ENCODE measurements around the gene MCM10. TPM values are rescaled to one million over a fixed set of nuclear protein-coding genes. Genes with fewer than 3 reads are reported as not detected.

MCM10 gene
- total RNA-seq, 1 donor from 2014 or later, result 44.5 TPM

- H3K4me1 ChIP-seq, result no peaks in the 10 kb centered on the region
- Mint-ChIP-seq H3K4me3 (no peak overlapping the region), H3K4me1 (no peaks in the 10 kb centered on the region), H3K27me3 (ENCODE audit: insufficient read depth, low read depth) (peaks cover 3% of the 10 kb centered on the region), H3K36me3 (peaks cover 45% of the 10 kb centered on the region), H3K27ac (no peak overlapping the region), H3K9me3 (no peaks in the 10 kb centered on the region)
- H3F3A ChIP-seq (ENCODE audit: low read depth), result no peaks in the 10 kb centered on the region
- H3K4me2 ChIP-seq, result no peak overlapping the region
- no peaks in the 10 kb centered on the region for H4K20me1 ChIP-seq (ENCODE audit: low read depth)
- no peak overlapping the region for H3K4me3 ChIP-seq
- no peak overlapping the region for H2AFZ ChIP-seq (replicated peaks)
- peaks cover 24% of the 10 kb centered on the region for H3K36me3 ChIP-seq
- no peak overlapping the region for H3K9ac ChIP-seq
- no peaks in the 10 kb centered on the region for H3K79me2 ChIP-seq (ENCODE audit: low read depth)
- no peaks in the 10 kb centered on the region for H3K27me3 ChIP-seq
- H3K27ac ChIP-seq, result no peak overlapping the region
- TF ChIP-seq CTCF (IDR thresholded peaks at IDR 0.05) (no peak), EZH2phosphoT487 (IDR thresholded peaks at IDR 0.05) (no peak), EZH2 (IDR thresholded peaks at IDR 0.05) (no peak)
- no peak for DNase-seq (ENCODE audit: low spot score)
- no peaks in the 10 kb centered on the region for H3K9me3 ChIP-seq (ENCODE audit: low read depth)
Observed at GRCh38 chr10:13189961-13190360, 28.6 kb downstream of the MCM10 start.

GRCh38 chr10:13190816-13191215 is 29.5 kb downstream of the MCM10 start:
- peaks cover 42% of the 10 kb centered on the region for H3K36me3 Mint-ChIP-seq
- TF ChIP-seq CTCF (IDR thresholded peaks at IDR 0.05) (no peak), EZH2 (IDR thresholded peaks at IDR 0.05) (no peak), EZH2phosphoT487 (IDR thresholded peaks at IDR 0.05) (no peak)
- H3K9me3 Mint-ChIP-seq, result no peaks in the 10 kb centered on the region

GRCh38 chr10:13191362-13191761 is 30.0 kb downstream of the MCM10 start:
- Histone ChIP-seq H4K20me1 (ENCODE audit: low read depth) (no peaks in the 10 kb centered on the region), H3K9me3 (ENCODE audit: low read depth) (no peaks in the 10 kb centered on the region), H3K36me3 (peaks cover 19% of the 10 kb centered on the region), H2AFZ (replicated peaks) (no peak overlapping the region), H3K9ac (no peak overlapping the region), H3K79me2 (ENCODE audit: low read depth) (no peaks in the 10 kb centered on the region), H3F3A (ENCODE audit: low read depth) (no peaks in the 10 kb centered on the region), H3K4me1 (no peaks in the 10 kb centered on the region), H3K4me2 (no peak overlapping the region), H3K27ac (no peak overlapping the region), H3K27me3 (no peaks in the 10 kb centered on the region), H3K4me3 (no peak overlapping the region)
- Mint-ChIP-seq H3K36me3 (peaks cover 37% of the 10 kb centered on the region), H3K4me1 (no peaks in the 10 kb centered on the region), H3K27me3 (ENCODE audit: insufficient read depth, low read depth) (peaks cover 3% of the 10 kb centered on the region), H3K4me3 (no peak overlapping the region), H3K27ac (no peak overlapping the region), H3K9me3 (no peaks in the 10 kb centered on the region)
- TF ChIP-seq EZH2 (IDR thresholded peaks at IDR 0.05), result no peak
- no peak for TF ChIP-seq EZH2phosphoT487 (IDR thresholded peaks at IDR 0.05)
- no peak for TF ChIP-seq CTCF (IDR thresholded peaks at IDR 0.05)
- no peak for DNase-seq (ENCODE audit: low spot score)

More at GRCh38 chr10:13190816-13191215, 29.5 kb downstream of the MCM10 start:
- Histone ChIP-seq H3K4me2 (no peak overlapping the region), H3F3A (ENCODE audit: low read depth) (no peaks in the 10 kb centered on the region), H3K9me3 (ENCODE audit: low read depth) (no peaks in the 10 kb centered on the region), H3K27me3 (no peaks in the 10 kb centered on the region), H3K36me3 (peaks cover 24% of the 10 kb centered on the region), H3K4me1 (no peaks in the 10 kb centered on the region), H3K4me3 (no peak overlapping the region), H3K27ac (no peak overlapping the region), H3K79me2 (ENCODE audit: low read depth) (no peaks in the 10 kb centered on the region), H2AFZ (replicated peaks) (no peak overlapping the region), H4K20me1 (ENCODE audit: low read depth) (no peaks in the 10 kb centered on the region), H3K9ac (no peak overlapping the region)
- no peak overlapping the region for H3K27ac Mint-ChIP-seq
- H3K4me3 Mint-ChIP-seq, result no peak overlapping the region
- DNase-seq (ENCODE audit: low spot score), result no peak
- peaks cover 3% of the 10 kb centered on the region for H3K27me3 Mint-ChIP-seq (ENCODE audit: insufficient read depth, low read depth)
- no peaks in the 10 kb centered on the region for H3K4me1 Mint-ChIP-seq

Measured in neural progenitor cell (in vitro differentiated cells).